Frontal cortex (tissue), 4 donors: ENCODE measurements around the gene PPP1R12A. TPM values are rescaled to one million over a fixed set of nuclear protein-coding genes. Genes with fewer than 3 reads are reported as not detected.
A peak's percentile ranks its signal among the peaks of the same experiment; 100 is the strongest.

Source experiments
- DNase-seq, 2 donors: peaks; one replicate each; pipeline ENCODE4 v3.0.0; 2012; ENCODE audit warnings: low spot score in 2 of 2
- FAIRE-seq: peaks from 2 replicates; lab custom pipeline; 2012; peaks lifted over from hg19 to GRCh38; lab: Jason Lieb, UNC
- total RNA-seq: library from RNA; depleted of rRNA; stranded (reverse); fragments of >200 nt; gene quantifications from one replicate; pipeline ENCODE4 v1.2.3, GENCODE V29; 2014
- donor health status: control.
- donor health status: control.
- donor health status: control.

Gene PPP1R12A
- total RNA-seq, 1 donor from 2014 or later, result 181 TPM

- no peak for FAIRE-seq
Measured at GRCh38 chr12:79938843-79939242, 3.9 kb upstream of the PPP1R12A start.

DNA sequence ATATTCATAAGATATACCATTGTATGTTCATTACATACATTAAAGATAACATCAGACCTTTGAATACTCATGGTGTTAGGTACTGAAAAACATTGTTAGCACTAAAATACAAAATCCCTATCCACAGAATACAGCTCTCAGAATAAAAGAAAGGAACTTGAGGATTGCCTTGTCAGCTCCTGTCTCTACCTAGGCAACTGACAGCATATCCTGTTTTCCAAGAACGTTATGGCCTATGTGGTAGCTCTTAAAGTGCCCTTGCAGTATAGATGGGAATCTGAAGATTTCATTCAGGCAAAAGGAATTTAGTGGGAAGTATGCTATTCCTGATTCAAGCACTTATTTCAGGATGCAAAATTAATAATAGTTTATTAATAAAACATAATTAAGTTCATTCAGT is 1.8 kb upstream of the PPP1R12A start:
- no peak for FAIRE-seq
- no peak for DNase-seq

More at GRCh38 chr12:79938843-79939242, 3.9 kb upstream of the PPP1R12A start:
- DNase-seq, result no peak

DNA sequence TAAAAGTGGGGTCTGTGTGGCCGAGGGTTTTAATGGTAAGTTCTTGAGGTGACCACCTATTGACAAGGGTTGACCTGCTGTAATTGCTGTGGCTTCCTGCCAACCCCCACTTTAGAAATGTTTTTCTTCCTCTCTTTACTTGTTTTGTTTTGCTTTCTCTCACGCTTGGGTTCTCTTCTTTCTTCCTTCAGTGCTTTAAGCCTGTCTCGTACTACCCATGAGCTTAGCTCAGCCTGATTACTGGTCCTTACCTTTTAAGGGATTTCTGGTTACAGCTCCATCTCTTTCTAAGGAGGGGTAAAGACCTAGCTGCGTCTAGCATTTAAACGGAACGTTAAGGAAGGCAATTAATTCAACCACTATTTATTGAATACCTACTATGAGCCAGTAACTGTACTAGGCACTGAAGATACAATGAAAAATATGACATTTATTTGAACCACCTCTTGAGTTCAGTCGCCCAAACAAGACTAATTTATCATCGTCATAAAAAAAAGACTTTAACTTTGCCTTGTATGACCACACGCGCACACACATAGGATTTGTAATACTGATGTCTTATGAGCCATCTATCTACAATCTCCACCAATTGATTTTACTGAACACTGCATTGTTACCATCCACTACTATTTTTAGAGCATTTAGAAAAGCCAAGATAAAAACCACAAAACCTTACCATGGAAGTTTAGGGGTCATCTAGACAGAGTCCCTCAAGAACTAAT is 888 bp upstream of the PPP1R12A start:
- DNase-seq (no peak), FAIRE-seq (no peak)

DNA sequence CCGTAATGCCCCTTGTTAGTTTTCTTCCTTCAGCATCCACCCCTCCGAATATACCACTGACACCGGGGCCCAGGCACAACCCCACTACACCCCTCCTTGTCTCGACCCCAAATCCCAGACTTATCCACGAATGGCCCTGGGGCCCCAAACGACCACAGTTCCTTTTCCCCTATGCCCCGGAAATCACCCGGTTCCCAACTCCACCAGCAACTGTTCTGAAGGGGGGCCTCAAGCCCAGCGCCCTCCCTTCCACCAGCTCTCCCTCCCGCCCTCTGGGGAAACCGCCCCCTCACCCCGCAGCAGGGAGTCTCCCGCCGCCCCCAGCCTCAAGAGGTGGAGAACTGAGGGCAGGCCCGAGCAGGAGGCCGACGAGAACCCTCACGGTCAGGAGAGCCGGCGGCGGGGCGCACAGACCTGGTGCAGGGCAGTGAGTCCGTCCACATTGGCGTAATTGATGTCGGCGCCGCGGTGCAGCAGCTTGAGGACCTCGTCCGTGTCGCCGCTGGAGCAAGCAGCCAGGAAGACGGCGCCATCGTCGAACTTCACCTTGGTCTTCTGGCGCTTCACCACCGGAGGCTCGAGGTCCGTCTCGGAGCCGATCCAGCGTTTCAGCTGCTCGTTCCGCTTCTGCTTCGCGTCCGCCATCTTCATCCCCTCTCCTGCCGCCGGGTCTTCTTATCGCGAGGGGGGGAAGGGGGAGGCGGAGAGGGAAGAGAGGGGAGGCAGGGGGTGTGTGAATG is 446 bp downstream of the PPP1R12A start:
- FAIRE-seq, result no peak
- peak; percentile 12 to 22 for DNase-seq

DNA sequence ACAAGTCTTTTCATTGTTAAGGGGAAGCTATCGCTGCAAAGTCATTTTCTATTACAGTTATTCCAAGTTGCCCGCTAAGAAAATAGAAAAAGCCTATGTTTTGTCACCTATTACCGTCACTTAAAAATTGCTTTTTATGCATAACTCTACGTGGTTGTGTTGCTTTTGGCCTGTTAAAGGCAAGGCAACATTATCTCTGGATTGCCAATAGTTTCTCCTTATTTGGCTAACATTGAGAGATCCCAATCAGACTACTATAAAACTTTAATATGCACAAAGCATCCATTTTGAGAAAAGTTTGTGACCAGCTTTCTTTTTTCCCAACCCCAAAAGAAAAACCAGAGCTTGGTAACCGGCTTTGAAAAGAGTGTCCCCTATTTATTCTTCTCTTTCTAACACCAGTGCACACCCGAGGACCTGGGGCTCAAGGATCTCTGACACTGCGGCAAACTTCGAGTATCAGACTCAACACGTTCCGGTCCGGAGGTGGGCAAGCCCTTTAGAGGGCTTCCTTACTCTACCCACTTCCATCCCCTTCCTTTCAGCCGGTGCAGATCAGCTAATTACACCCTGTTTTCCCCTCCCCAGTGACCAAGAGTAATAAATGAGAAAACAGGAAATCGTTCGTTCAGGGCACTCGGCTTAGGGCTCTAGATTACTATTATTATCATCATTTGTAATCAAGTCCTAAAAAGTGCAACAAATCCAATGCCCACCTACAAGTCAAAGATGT is 1.2 kb downstream of the PPP1R12A start:
- DNase-seq (no peak), FAIRE-seq (no peak)

DNA sequence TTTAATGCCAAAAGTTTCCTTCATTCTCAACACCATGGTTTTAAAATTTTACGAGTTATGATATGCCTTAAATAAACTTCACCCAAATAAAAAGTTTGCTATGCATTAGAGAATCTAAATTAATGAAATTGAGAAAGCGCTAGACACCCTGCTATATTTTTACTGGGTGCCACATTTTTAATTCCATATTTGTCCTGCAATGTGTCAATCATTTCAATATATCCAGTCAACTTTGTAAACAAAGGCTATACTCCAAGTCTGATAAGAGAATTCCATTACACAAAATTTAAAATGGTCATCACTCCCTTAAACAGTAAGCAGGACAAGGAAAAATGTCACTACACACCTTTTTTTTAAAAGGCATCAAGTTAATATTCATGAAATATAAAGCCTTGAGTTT is 1.9 kb downstream of the PPP1R12A start:
- FAIRE-seq (no peak), DNase-seq (no peak)

DNA sequence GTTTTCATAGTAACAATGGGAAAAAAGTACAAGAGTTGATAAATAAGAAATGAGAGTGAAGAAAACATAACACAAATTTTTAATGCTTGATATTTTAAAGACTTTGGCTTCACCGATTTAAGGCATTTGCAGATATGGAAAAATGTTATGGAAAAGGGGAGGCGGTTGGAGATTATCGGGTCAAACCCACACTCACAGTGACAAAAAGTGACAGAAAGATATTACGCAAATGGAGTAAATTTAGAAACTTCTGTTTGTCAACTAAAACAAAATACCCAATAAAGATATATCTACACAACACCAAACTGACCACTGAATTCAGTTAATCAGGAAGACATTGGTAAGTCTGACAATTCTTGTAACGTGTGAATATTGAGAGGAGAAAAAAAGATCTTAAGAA is 2.5 kb downstream of the PPP1R12A start:
- no peak for DNase-seq
- no peak for FAIRE-seq

DNA sequence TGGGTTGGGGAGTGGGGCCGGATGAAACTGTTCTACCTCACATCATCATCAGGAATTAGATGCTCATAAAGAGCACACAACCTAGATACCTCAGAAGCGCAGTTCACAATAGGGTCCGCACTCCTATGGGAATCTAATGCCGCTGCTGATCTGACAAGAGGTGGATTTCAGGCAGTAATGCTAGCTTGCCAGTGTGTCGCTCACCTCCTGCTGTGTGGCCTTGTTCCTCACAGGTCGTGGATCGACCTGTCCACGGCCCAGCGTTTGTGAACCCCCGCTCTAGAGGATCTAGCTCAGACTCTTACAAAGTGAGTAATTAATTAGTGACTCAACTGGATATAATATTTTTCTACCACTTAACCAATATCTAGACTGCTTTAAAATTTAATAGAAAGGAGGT is 5.8 kb downstream of the PPP1R12A start:
- DNase-seq (no peak), FAIRE-seq (no peak)

- FAIRE-seq (no peak), DNase-seq (no peak)
Measured at GRCh38 chr12:79927772-79928474, 7.0 kb downstream of the PPP1R12A start.

DNA sequence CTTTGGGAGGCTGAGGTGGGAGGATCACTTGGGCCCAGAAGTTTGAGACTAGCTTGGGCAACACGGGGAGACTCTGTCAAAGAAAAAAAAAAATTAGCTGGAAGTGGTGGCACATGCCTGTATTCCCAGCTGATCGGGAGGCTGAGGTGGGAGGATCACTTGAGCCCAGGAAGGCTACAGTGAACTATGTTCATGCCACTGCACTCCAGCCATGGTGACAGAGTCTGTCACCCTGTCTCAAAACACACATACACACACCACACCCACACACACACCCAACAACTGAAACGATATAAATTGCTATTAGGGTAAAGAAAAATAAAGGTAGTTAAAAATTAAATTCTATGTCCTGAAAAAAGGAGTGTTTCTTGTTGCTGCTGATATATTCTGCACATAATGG is 7.9 kb downstream of the PPP1R12A start:
- DNase-seq (no peak), FAIRE-seq (no peak)

GRCh38 chr12:79925492-79925891 is 9.4 kb downstream of the PPP1R12A start:
- no peak for FAIRE-seq
- no peak for DNase-seq

GRCh38 chr12:79921786-79922185 is 13.1 kb downstream of the PPP1R12A start:
- no peak for DNase-seq
- no peak for FAIRE-seq

DNA sequence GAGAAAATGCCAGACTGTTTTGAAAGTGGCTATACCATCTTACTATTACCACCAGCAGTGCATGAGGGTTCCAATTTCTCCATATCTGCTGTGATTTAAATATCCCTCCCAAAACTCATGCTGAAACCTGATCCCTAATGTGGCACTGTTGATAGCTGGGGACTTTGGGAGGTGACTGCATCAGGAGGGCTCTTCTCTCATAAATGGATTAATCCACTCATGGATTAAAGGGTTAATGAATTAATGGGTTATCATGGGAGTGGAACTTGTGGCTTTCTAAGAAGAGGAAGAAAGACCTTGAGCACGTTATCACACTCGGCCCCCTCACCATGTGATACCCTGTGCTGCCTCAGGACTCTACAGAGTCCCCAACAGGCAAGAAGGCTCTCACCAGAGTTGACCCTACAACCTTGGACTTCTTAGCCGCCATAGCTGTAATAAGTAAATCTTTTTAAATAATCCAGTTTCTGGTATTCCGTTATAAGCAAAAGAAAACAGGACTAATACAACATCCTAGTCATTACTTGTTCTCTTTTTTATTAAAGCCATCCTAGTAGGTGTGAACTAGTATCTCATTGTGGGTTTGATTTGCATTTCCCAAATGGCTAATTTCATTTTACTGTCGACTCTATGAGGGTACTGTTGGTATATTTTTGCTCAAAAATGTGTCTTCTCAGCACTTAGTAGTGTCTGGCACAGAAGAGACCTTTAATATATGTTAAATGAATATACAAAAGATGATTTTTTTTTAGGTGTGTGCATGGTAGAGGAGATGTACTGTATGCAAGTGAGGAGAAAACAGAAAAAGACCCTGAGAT is 14.3 kb downstream of the PPP1R12A start:
- DNase-seq (no peak), FAIRE-seq (no peak)

DNA sequence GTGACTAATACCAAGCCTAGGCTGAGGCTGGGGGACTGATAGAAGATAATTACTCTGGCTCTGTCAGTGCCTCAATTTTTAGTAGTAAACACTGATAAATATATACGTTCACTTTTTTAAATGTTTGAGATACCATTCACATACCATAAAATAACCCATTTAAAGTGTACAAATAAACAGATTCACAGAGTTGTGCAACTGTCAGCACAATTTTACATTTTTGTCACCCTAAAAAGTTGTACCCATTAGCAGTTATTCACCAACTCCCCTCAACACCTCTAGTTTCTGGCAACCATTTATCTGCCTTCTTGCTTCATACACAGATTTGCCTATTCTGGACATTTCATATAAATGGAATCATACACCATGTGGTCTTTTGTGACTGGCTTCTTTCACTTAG is 15.1 kb downstream of the PPP1R12A start:
- FAIRE-seq, result no peak
- no peak for DNase-seq

DNA sequence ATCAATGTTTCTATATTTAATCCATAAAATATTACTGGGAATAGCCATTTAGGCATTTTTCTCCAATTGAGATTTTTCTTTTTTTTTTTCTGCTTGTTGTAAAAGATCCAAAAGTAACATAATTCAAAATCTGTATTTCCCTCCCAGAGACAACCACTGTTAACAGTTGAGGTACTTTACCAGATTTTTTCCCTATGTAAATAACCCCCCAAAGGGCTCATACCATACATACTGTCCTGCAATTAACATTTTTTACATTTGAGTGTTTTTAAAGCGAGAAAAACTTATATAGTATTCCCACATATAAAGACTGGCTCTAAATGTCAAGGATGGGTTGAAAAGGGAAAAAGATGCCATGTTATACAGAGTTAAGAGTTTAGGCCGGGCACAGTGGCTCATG is 18.1 kb downstream of the PPP1R12A start:
- no peak for FAIRE-seq
- DNase-seq, result no peak

- DNase-seq, result no peak
- FAIRE-seq, result no peak
Measured at GRCh38 chr12:79911889-79912656, 22.8 kb downstream of the PPP1R12A start.

DNA sequence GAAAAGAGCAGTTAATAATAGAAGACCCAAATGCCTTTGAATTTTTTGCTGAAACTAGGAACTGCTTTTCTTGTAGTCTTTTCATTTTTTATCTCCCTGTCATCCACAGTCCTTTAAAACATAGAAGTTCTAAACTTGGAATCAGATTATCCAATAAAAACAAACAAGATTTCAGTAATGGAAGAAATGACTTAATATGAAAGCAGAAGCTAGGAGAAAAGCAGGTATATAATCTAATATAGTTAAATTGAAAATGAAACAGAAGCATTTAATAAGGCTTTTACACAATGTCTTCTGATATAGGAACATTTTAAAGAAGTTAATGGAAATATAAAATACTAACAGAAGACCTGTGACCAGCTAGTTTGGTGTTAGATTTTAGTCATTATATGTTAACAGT is 26.5 kb downstream of the PPP1R12A start:
- no peak for FAIRE-seq

GRCh38 chr12:79901506-79901905 is 33.4 kb downstream of the PPP1R12A start:
- DNase-seq, result no peak
- no peak for FAIRE-seq

More for the DNA sequence above, 26.5 kb downstream of the PPP1R12A start:
- DNase-seq, result no peak

DNA sequence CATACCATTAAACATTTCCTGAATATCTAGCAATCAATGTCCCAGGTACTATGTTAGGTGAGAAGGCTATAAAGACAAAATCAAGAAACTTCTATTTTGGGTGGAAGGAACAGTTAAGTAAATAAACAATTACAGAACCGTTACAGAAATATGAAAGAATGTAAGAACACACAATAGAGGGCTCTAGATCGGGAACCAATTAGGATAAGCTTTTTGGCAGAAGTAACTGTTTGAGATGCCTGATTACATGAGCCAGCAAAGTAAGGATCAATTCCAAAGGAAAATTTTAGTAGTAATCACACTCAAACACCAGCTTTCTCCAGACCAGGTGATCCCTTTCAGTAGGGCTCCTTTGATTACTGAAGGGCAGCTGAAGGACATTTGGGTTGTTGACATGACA is 33.9 kb downstream of the PPP1R12A start:
- no peak for FAIRE-seq
- no peak for DNase-seq
